Measurements from ENCODE around the gene DDX18. TPM values are rescaled to one million over a fixed set of nuclear protein-coding genes. Genes with fewer than 3 reads are reported as not detected.

DDX18 gene
- total RNA-seq, 2 donors from 2014 or later = 33.2 to 48.2 TPM

- no peak for TF ChIP-seq POLR2A (IDR thresholded peaks at IDR 0.05)
- TF ChIP-seq, protein P1, sequence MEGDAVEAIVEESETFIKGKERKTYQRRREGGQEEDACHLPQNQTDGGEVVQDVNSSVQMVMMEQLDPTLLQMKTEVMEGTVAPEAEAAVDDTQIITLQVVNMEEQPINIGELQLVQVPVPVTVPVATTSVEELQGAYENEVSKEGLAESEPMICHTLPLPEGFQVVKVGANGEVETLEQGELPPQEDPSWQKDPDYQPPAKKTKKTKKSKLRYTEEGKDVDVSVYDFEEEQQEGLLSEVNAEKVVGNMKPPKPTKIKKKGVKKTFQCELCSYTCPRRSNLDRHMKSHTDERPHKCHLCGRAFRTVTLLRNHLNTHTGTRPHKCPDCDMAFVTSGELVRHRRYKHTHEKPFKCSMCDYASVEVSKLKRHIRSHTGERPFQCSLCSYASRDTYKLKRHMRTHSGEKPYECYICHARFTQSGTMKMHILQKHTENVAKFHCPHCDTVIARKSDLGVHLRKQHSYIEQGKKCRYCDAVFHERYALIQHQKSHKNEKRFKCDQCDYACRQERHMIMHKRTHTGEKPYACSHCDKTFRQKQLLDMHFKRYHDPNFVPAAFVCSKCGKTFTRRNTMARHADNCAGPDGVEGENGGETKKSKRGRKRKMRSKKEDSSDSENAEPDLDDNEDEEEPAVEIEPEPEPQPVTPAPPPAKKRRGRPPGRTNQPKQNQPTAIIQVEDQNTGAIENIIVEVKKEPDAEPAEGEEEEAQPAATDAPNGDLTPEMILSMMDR (IDR thresholded peaks at IDR 0.05) = no peak
- TF ChIP-seq POLR2AphosphoS5 (IDR thresholded peaks at IDR 0.05) = no peak
- no peaks in the 10 kb centered on the region for H3K36me3 ChIP-seq
- peaks cover 2% of the 10 kb centered on the region for H3K27me3 ChIP-seq (replicated peaks; ENCODE audit: insufficient read depth)
- H3K9me3 ChIP-seq = no peaks in the 10 kb centered on the region
- intact Hi-C loops (cut with DNase I) = no loop called here
- 22% methylated on average over 2 of the region's 2 CpGs for WGBS
- no peak overlapping the region for H3K27ac ChIP-seq
- no peak overlapping the region for H3K4me3 ChIP-seq
- DNase-seq (ENCODE audit: low spot score) = no peak
- no peaks in the 10 kb centered on the region for H3K4me1 ChIP-seq (replicated peaks)
Measured at GRCh38 chr2:117853316-117853715, 38.8 kb downstream of the DDX18 start.

- Histone ChIP-seq H3K4me3 (no peak overlapping the region), H3K9me3 (no peaks in the 10 kb centered on the region), H3K4me1 (replicated peaks) (no peaks in the 10 kb centered on the region), H3K27ac (no peak overlapping the region), H3K27me3 (replicated peaks; ENCODE audit: insufficient read depth) (no peaks in the 10 kb centered on the region), H3K36me3 (no peaks in the 10 kb centered on the region)
- intact Hi-C loops (cut with DNase I) = no loop called here
- WGBS = 74% methylated on average over 8 of the region's 8 CpGs
- TF ChIP-seq, protein P1 (IDR thresholded peaks at IDR 0.05) = no peak
- no peak for TF ChIP-seq POLR2A (IDR thresholded peaks at IDR 0.05)
- no peak for TF ChIP-seq POLR2AphosphoS5 (IDR thresholded peaks at IDR 0.05)
- DNase-seq (ENCODE audit: low spot score) = no peak
Measured at GRCh38 chr2:117853873-117854272, 39.4 kb downstream of the DDX18 start.

DNA sequence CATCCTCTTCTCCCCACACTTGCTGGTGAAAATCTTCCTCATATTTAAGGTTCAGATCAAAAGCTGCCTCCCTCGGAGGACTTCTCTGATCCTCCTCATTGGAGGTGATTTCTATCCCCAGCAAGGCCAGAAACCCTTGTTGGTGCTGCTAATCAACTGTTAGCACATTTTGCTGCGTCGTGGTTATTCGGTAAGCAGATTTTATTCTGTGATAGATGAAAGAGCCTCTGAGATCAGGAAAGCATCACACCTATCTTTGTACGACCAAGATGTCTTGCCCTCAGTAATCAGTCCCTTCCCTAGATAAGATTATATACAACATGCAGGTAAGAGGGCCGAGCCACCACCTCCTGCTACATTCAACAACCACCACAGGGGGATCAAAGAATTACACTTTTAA lies 40.1 kb downstream of the DDX18 start:
- 65% methylated on average over 6 of the region's 6 CpGs for WGBS
- no peak for DNase-seq (ENCODE audit: low spot score)

DNA sequence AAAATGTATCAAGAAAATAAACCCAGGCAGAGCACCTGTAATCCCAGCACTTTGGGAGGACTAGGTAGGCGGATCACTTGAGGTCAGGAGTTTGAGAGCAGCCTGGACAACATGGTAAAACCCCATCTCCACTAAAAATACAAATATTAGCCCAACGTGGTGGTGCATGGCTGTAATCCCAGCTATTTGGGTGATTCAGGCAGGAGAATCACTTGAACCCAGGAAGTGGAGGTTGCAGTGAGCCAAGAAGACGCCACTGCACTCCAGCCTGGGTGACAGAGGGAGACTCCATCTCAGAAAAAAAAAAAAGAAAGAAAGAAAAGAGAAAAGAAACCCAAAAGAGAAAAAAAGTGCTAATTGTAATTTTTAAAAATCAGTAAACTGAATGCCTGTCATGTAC lies 41.4 kb downstream of the DDX18 start:
- Histone ChIP-seq H3K9me3 (no peaks in the 10 kb centered on the region), H3K27me3 (replicated peaks; ENCODE audit: insufficient read depth) (peaks cover 5% of the 10 kb centered on the region), H3K4me1 (replicated peaks) (no peaks in the 10 kb centered on the region), H3K4me3 (no peak overlapping the region), H3K36me3 (no peaks in the 10 kb centered on the region), H3K27ac (no peak overlapping the region)
- no peak for DNase-seq (ENCODE audit: low spot score)
- no peak for TF ChIP-seq POLR2A (IDR thresholded peaks at IDR 0.05)
- TF ChIP-seq, protein P1 (IDR thresholded peaks at IDR 0.05) = no peak
- TF ChIP-seq POLR2AphosphoS5 (IDR thresholded peaks at IDR 0.05) = no peak
- 66% methylated on average over 3 of the region's 3 CpGs for WGBS
- intact Hi-C loops (cut with DNase I) = no loop called here

More for the DNA sequence above, 40.1 kb downstream of the DDX18 start:
- TF ChIP-seq, protein P1 (IDR thresholded peaks at IDR 0.05) = no peak
- TF ChIP-seq POLR2AphosphoS5 (IDR thresholded peaks at IDR 0.05) (no peak), POLR2A (IDR thresholded peaks at IDR 0.05) (no peak)
- H3K36me3 ChIP-seq = no peaks in the 10 kb centered on the region
- H3K4me1 ChIP-seq (replicated peaks) = no peaks in the 10 kb centered on the region
- no peak overlapping the region for H3K4me3 ChIP-seq
- no peak overlapping the region for H3K27ac ChIP-seq
- H3K27me3 ChIP-seq (replicated peaks; ENCODE audit: insufficient read depth) = peaks cover 3% of the 10 kb centered on the region
- no peaks in the 10 kb centered on the region for H3K9me3 ChIP-seq
- intact Hi-C loops (cut with DNase I) = no loop called here

DNA sequence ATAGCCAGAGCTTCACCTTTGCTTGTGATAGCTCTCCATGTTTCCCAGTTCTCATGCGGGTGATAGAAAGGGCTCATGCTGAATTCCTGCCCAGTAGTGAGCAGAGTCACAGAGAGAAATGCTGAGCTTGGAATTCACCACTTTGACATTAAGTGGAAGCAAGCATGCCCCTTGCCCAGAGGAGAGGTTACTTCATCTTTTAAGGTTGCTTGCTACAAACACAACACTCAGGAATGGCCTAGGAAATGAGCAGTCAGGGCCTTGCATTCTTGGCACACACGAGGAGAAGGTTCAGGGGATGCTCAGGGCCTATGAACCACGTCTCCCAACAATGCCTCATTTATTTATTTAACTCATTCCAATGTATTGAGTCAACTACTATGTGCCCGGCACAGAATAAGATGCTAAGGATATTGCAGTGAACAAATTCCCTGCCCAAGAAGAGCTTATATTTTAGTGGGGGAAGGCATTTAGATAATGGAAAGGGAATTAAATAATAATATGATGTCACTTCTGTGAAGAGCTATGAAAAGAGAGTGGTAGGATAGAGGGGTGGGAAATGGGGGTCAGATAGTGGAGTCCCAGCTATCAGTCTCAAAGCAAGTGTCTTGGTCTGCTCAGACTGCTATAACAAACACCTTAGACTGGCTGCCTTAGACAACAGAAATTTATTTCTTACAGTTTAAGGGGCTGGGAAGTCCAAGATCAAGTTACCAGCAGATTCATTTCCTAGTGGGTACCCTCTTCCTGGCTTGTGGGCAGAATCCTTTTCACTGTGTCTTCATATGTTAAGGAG lies 42.1 kb downstream of the DDX18 start:
- H3K36me3 ChIP-seq = no peaks in the 10 kb centered on the region
- no peaks in the 10 kb centered on the region for H3K4me1 ChIP-seq (replicated peaks)
- no peak overlapping the region for H3K4me3 ChIP-seq
- H3K27me3 ChIP-seq (replicated peaks; ENCODE audit: insufficient read depth) = peaks cover 5% of the 10 kb centered on the region
- H3K9me3 ChIP-seq = no peaks in the 10 kb centered on the region
- H3K27ac ChIP-seq = no peak overlapping the region
- intact Hi-C loops (cut with DNase I) = no loop called here
- TF ChIP-seq POLR2AphosphoS5 (IDR thresholded peaks at IDR 0.05) = no peak
- no peak for TF ChIP-seq POLR2A (IDR thresholded peaks at IDR 0.05)
- TF ChIP-seq, protein P1 (IDR thresholded peaks at IDR 0.05) = no peak
- WGBS = 31% methylated on average over 4 of the region's 4 CpGs
- no peak for DNase-seq (ENCODE audit: low spot score)
